Chondrocyte (in vitro differentiated cells): ENCODE data around the gene ACTG2. TPM values are rescaled to one million over a fixed set of nuclear protein-coding genes. Genes with fewer than 3 reads are reported as not detected.

Experiments used
- DNase-seq: peaks from one replicate; pipeline ENCODE4 v3.0.0; 2021; ENCODE audit warnings: mixed read lengths, low spot score
- H3K27ac Mint-ChIP-seq: one replicate; pipeline ENCODE4 v1.8.0; 2021; ENCODE audit warnings: mild to moderate bottlenecking, moderate library complexity, mixed read lengths; ENCODE audit not compliant: unreplicated experiment
- H3K27me3 Mint-ChIP-seq: 2 replicates; pipeline ENCODE4 v1.8.0; 2021; ENCODE audit warnings: low read depth, mixed read lengths
- H3K36me3 Mint-ChIP-seq: 2 replicates; pipeline ENCODE4 v1.8.0; 2021; ENCODE audit warnings: low read depth, mixed read lengths
- H3K4me1 Mint-ChIP-seq: 2 replicates; pipeline ENCODE4 v1.8.0; 2021; ENCODE audit warnings: low read depth, mild to moderate bottlenecking, mixed read lengths
- H3K4me3 Mint-ChIP-seq: one replicate; pipeline ENCODE4 v1.8.0; 2021; ENCODE audit warnings: mild to moderate bottlenecking, moderate library complexity, mixed read lengths; ENCODE audit not compliant: unreplicated experiment
- H3K9me3 Mint-ChIP-seq: 2 replicates; pipeline ENCODE4 v1.8.0; 2021; ENCODE audit warnings: low read depth, mixed read lengths
- CTCF ChIP-seq: fragments of 200-600 bp; sonication (generic); IDR thresholded peaks from 2 replicates; pipeline ENCODE4 v1.5.0; 2021; ENCODE audit warnings: antibody characterized with exemption, mild to moderate bottlenecking, moderate library complexity
- total RNA-seq: library from RNA; stranded (reverse); gene quantifications from 3 replicates; pipeline ENCODE4 v1.2.1, GENCODE V29; 2021

ACTG2 gene
- total RNA-seq, 1 donor from 2014 or later, result 1,480 TPM

- Mint-ChIP-seq H3K9me3 (no peaks in the 10 kb centered on the region), H3K4me1 (peaks cover 13% of the 10 kb centered on the region), H3K36me3 (peaks cover 50% of the 10 kb centered on the region), H3K4me3 (no peak overlapping the region), H3K27me3 (no peaks in the 10 kb centered on the region), H3K27ac (no peak overlapping the region)
- TF ChIP-seq CTCF, result no peak
- DNase-seq, result no peak
These were observed 57.0 kb downstream of the ACTG2 start for GRCh38 chr2:73949802-73950201.

- no peak overlapping the region for H3K4me3 Mint-ChIP-seq
- no peaks in the 10 kb centered on the region for H3K27me3 Mint-ChIP-seq
- no peaks in the 10 kb centered on the region for H3K9me3 Mint-ChIP-seq
- peaks cover 5% of the 10 kb centered on the region for H3K4me1 Mint-ChIP-seq
- no peak for TF ChIP-seq CTCF
- DNase-seq, result no peak
- peaks cover 49% of the 10 kb centered on the region for H3K36me3 Mint-ChIP-seq
- H3K27ac Mint-ChIP-seq, result no peak overlapping the region
These were observed 60.0 kb downstream of the ACTG2 start for GRCh38 chr2:73952499-73953446.

GRCh38 chr2:73956218-73956865 is 63.5 kb downstream of the ACTG2 start:
- no peak overlapping the region for H3K4me3 Mint-ChIP-seq
- H3K27me3 Mint-ChIP-seq, result no peaks in the 10 kb centered on the region
- TF ChIP-seq CTCF, result no peak
- H3K27ac Mint-ChIP-seq, result no peak overlapping the region
- peaks cover 51% of the 10 kb centered on the region for H3K36me3 Mint-ChIP-seq
- H3K9me3 Mint-ChIP-seq, result no peaks in the 10 kb centered on the region
- DNase-seq, result no peak
- H3K4me1 Mint-ChIP-seq, result peaks cover 5% of the 10 kb centered on the region

GRCh38 chr2:73961274-73961673 is 68.5 kb downstream of the ACTG2 start:
- DNase-seq, result no peak
- TF ChIP-seq CTCF, result no peak
- H3K36me3 Mint-ChIP-seq, result peaks cover 33% of the 10 kb centered on the region
- H3K4me3 Mint-ChIP-seq, result no peak overlapping the region
- H3K4me1 Mint-ChIP-seq, result no peaks in the 10 kb centered on the region
- no peak overlapping the region for H3K27ac Mint-ChIP-seq
- no peaks in the 10 kb centered on the region for H3K27me3 Mint-ChIP-seq
- peaks cover 11% of the 10 kb centered on the region for H3K9me3 Mint-ChIP-seq

GRCh38 chr2:73961823-73962615 is 69.2 kb downstream of the ACTG2 start:
- Mint-ChIP-seq H3K27me3 (no peaks in the 10 kb centered on the region), H3K27ac (no peak overlapping the region), H3K9me3 (peaks cover 11% of the 10 kb centered on the region), H3K36me3 (peaks cover 27% of the 10 kb centered on the region), H3K4me3 (no peak overlapping the region), H3K4me1 (no peaks in the 10 kb centered on the region)
- no peak for DNase-seq
- TF ChIP-seq CTCF, result no peak
